ENCODE data around the gene EEA1. TPM values are rescaled to one million over a fixed set of nuclear protein-coding genes. Genes with fewer than 3 reads are reported as not detected.

EEA1 gene
- total RNA-seq (2021; fragmentation: NEBNext Ultra II Directional; extraction: Animal tissue kit (Norgen Biotek cat#: 25700)) (16.5 and 18.8 TPM in 2 replicates), polyA plus RNA-seq (2011; rRNA removed) (0.50 and 1.0 TPM in 2 replicates), polyA minus RNA-seq (2011; rRNA and poly(A)+ RNA removed) (1.5 and 5.1 TPM in 2 replicates)
- polyA plus RNA-seq (2011; cell fraction: cytosol; rRNA removed) = 1.6 TPM
- polyA plus RNA-seq (2011; cell fraction: nucleus; rRNA removed) = 1.4 TPM
- 3.4 to 8.7 TPM (median 4.2 TPM) in 4 replicates for polyA plus RNA-seq (2012, experiment 1 of 2)
- polyA plus RNA-seq (2012, experiment 2 of 2) = 0.20 TPM
- 11.8 TPM for polyA plus RNA-seq (2013, experiment 1 of 2)
- polyA plus RNA-seq (2013, experiment 2 of 2) = 12.6 TPM
- 6.6 TPM for polyA minus RNA-seq (2011; cell fraction: cytosol; rRNA and poly(A)+ RNA removed)
- 13.9 TPM for polyA minus RNA-seq (2011; cell fraction: nucleus; rRNA and poly(A)+ RNA removed)
- long read RNA-seq, experiment 1, partial matches to known transcripts = 3 of 6 reads
- long read RNA-seq, experiment 1, other reads (novel, unspliced or antisense) = 3 of 6 reads
- long read RNA-seq, experiment 2, partial matches to known transcripts = 1 of 1 reads
- long read RNA-seq, experiment 2, other reads (novel, unspliced or antisense) = 0 of 1 reads

DNA sequence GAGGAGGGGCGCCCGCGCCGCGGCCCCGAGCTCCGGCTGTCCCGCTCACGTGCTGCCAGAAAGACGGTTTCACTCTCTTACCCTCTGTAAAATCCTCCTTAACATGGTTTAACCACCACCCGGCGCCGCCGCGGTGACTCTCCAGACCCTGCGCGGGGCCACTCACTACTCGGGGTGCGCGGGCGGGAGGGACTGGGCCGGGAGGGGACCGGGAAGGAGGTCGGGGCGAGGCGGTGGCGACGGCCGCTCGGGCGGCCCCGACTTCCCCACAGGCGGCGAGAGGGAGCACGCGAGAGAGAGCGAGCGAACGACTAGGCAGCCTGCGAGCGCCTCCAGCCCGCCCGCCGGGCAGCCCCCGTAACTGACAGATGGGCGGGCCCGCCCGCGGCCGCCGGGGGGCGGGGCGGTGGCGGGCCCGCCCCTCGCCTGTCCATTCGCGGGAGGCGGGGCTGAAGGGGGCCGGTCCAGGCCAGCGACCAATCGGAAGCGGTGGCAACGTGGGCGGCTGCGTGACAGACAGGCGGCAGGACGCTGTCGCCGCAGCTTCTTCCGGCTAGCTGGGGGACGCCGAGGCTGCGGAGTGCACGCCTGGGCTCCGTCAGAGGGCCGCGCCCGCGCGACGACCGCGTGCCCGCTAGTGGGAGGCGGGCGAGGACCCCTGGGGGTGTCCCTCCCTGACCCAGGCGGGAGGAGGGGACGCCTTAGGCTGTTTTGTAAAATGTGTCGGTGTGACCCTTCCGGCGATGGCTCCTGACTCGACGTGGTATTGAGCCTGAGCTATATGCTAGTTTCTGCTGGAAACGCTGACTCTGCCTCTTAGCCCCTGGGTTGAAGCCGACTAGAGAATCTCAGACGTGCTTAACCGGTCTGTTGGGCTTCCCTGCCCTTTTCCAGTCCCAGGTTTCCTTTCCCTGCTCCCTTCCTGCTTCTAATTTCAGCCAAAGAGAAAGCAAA lies at the start of gene EEA1:
TSS of gene EEA1 (minus strand) at position 334 of the 954 bp plus-strand sequence. CDS start at position 105, 229 bp downstream.
- CTCF ChIA-PET (ENCODE audit: partially characterized antibody) = interaction anchor here (0.6 to 2.6 kb wide), 5 partner anchors 14 to 144 kb away, joined by 3 to 6 read pairs (median 4); no protein-coding TSS in a partner anchor
- WGBS, 2 experiments (ENCODE audit: extremely low coverage in 1 of 2, insufficient coverage in 1 of 2, insufficient read length in 1 of 2, insufficient replicate concordance in 2 of 2, low coverage in 1 of 2, low lambda C conversion rate in 2 of 2, missing lambda C conversion rate in 1 of 2) = 1% methylated on average over 46 of the region's 98 CpGs; no CpG with 5 or more reads in 1 of the 2 experiments
- TF ChIP-seq, protein P1, sequence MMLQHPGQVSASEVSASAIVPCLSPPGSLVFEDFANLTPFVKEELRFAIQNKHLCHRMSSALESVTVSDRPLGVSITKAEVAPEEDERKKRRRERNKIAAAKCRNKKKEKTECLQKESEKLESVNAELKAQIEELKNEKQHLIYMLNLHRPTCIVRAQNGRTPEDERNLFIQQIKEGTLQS (IDR thresholded peaks at IDR 0.05; ENCODE audit: insufficient read depth, low read depth, low read length) = peak; percentile 58; the same call in 1 of the 2 replicates
- TF ChIP-seq EGR1 (IDR thresholded peaks at IDR 0.05; ENCODE audit: borderline replicate concordance, low read depth, low read length) = peak; percentile 96
- peak; percentile 95 for TF ChIP-seq RBBP5 (IDR thresholded peaks at IDR 0.05; ENCODE audit: borderline replicate concordance, low read depth, low read length)
- no peak for TF ChIP-seq SAP30 (IDR thresholded peaks at IDR 0.05; ENCODE audit: insufficient read depth, insufficient replicate concordance, low read length)
- TF ChIP-seq SRF (IDR thresholded peaks at IDR 0.05; ENCODE audit: low read depth, low read length) = peak; percentile 30; the same call in 1 of the 2 replicates
- no peak for TF ChIP-seq BRCA1 (IDR thresholded peaks at IDR 0.05; ENCODE audit: low read depth, low read length)
- peak; percentile 70 for TF ChIP-seq TAF1 (IDR thresholded peaks at IDR 0.05; ENCODE audit: low read depth, low read length)

More for the DNA sequence above, at the start of gene EEA1:
- no peak within 1 kb of the TSS for H3K23ac ChIP-seq (ENCODE audit: insufficient read length)
- peak within 1 kb of the TSS; percentile 16 for H4K5ac ChIP-seq (ENCODE audit: insufficient read length, low read depth, low read length)
- no peak within 1 kb of the TSS for H2BK120ac ChIP-seq (replicated peaks; ENCODE audit: low read depth, low read length)
- no peaks in the 10 kb centered on the region for H3K27me3 ChIP-seq (replicated peaks in 1 of 4; ENCODE audit: control insufficient read depth in 3 of 4, extremely low read depth in 1 of 4, insufficient read depth in 3 of 4, low read length in 3 of 4)
- H4K20me1 ChIP-seq (replicated peaks in 1 of 2; ENCODE audit: control insufficient read depth in 1 of 2, insufficient read depth in 2 of 2, low read length in 2 of 2) = peaks cover 0 to 2% of the 10 kb centered on the region in 2 experiments
- H4K8ac ChIP-seq (ENCODE audit: extremely low read depth, insufficient read depth, low read length) = peak within 1 kb of the TSS; percentile 4
- peaks cover 0 to 17% (median 7%) of the 10 kb centered on the region in 4 experiments; a peak in 5 of 7 replicates for H3K4me1 ChIP-seq (replicated peaks in 1 of 4; ENCODE audit: control insufficient read depth in 3 of 4, insufficient read depth in 4 of 4, low read length in 3 of 4)
- peak within 1 kb of the TSS; percentile 52; the same call in 1 of the 2 replicates for H2BK12ac ChIP-seq (ENCODE audit: low read depth, low read length)
- no peaks in the 10 kb centered on the region for H3K36me3 ChIP-seq (ENCODE audit: control insufficient read depth in 2 of 4, insufficient read depth in 4 of 4, low read length in 3 of 4)
- H3K23me2 ChIP-seq (ENCODE audit: low read depth, low read length) = peaks cover 3% of the 10 kb centered on the region
- H2AK5ac ChIP-seq (ENCODE audit: low read depth, low read length) = no peak within 1 kb of the TSS
- peak within 1 kb of the TSS; percentile 50 to 64 (median 58) for H3K4me3 ChIP-seq (ENCODE audit: extremely low read depth in 1 of 4, insufficient read depth in 2 of 4, low read depth in 3 of 4, low read length in 4 of 4)
- POLR2A ChIA-PET (ENCODE audit: partially characterized antibody) = interaction anchor here (0.6 to 2.0 kb wide), 2 partner anchors 9 to 13 kb away, joined by 3 to 6 read pairs; no protein-coding TSS in a partner anchor
- peak; percentile 91 to 94 for DNase-seq (ENCODE audit: low read depth in 1 of 2, low spot score in 2 of 2)
- H4K91ac ChIP-seq (replicated peaks; ENCODE audit: insufficient read length, low read length) = no peak within 1 kb of the TSS
- no peak within 1 kb of the TSS for H3K56ac ChIP-seq (replicated peaks; ENCODE audit: insufficient read length, low read depth, low read length)
- H3K79me2 ChIP-seq (ENCODE audit: control insufficient read depth in 1 of 2, insufficient read depth in 2 of 2, low read length in 2 of 2) = peaks cover 0 to 33% of the 10 kb centered on the region in 2 experiments; a peak in 2 of 4 replicates
- H2BK5ac ChIP-seq (ENCODE audit: low read depth, low read length) = peak within 1 kb of the TSS; percentile 61
- no peak for FAIRE-seq
- no peak within 1 kb of the TSS for H2BK20ac ChIP-seq (ENCODE audit: low read length)
- peak within 1 kb of the TSS; percentile 68 to 84 for H3K4me2 ChIP-seq (ENCODE audit: insufficient read depth in 1 of 2, low read depth in 2 of 2, low read length in 2 of 2)
- peak within 1 kb of the TSS; percentile 55; the same call in 1 of the 2 replicates for H2AFZ ChIP-seq (ENCODE audit: low read length)
- H3K14ac ChIP-seq (ENCODE audit: insufficient read length) = no peak within 1 kb of the TSS
- H3K9me3 ChIP-seq (ENCODE audit: insufficient read depth in 2 of 2, low read depth in 1 of 2, low read length in 1 of 2) = no peaks in the 10 kb centered on the region
- peak within 1 kb of the TSS; percentile 90 for H3K27ac ChIP-seq (ENCODE audit: low read depth, low read length)
- peak within 1 kb of the TSS; percentile 54; the same call in 1 of the 2 replicates for H2BK15ac ChIP-seq (ENCODE audit: low read length)
- H3K18ac ChIP-seq (ENCODE audit: extremely low read depth, low read length) = peak within 1 kb of the TSS; percentile 93
- H3K79me1 ChIP-seq (ENCODE audit: low read depth, low read length) = peaks cover 2% of the 10 kb centered on the region
- H3K4ac ChIP-seq (replicated peaks; ENCODE audit: insufficient read length, low read depth, low read length) = no peak within 1 kb of the TSS
- peak within 1 kb of the TSS; percentile 52 to 66 (median 64) for H3K9ac ChIP-seq (replicated peaks in 1 of 4; ENCODE audit: extremely low read depth in 1 of 4, low read depth in 3 of 4, low read length in 3 of 4)

Data from H1 (cell line).